ENCODE results near the gene CDH16.
"Not testable (repeated sequence)": the region's sequence is repeated elsewhere in the genome, so short reads cannot be mapped to it uniquely, and the experiment has no call there.

CDH16 gene

DNA sequence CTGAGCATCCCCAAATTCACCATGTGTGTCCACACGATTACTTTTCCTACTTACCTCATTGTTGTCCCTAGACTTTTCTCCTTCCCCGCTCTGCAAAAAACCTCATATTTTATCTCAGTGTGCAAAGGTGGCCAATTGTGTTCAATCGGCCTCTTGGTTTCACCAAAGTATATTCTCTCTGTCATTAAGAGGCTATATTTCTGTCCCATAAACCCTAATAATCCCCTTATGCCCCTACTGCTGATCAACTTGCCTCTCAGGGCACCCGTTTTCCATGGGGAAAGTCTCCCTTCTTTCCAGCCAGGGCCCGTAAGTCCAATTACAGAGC lies 28.3 kb upstream of the CDH16 start:
- Histone ChIP-seq H3K9me3 (ENCODE audit: control extremely low read depth in 1 of 5, control insufficient read depth in 4 of 5, insufficient read depth in 2 of 5, low read depth in 1 of 5, low read length in 4 of 5) (peaks cover 0 to 5% (median 0%) of the 10 kb centered on the region in 5 experiments), H3K27me3 (replicated peaks in 2 of 5; ENCODE audit: control insufficient read depth in 4 of 5, insufficient read depth in 5 of 5, low read length in 4 of 5) (peaks cover 10 to 42% (median 23%) of the 10 kb centered on the region in 5 experiments), H3K27ac (ENCODE audit: insufficient read depth in 1 of 2, low read depth in 1 of 2, low read length in 2 of 2, poor library complexity in 1 of 2, severe bottlenecking in 2 of 2) (no peak overlapping the region), H3K4me1 (ENCODE audit: control extremely low read depth in 1 of 4, control insufficient read depth in 4 of 4, insufficient read depth in 4 of 4, low read length in 3 of 4) (peaks cover 0 to 17% (median 14%) of the 10 kb centered on the region in 4 experiments), H3K36me3 (ENCODE audit: control insufficient read depth in 4 of 4, insufficient read depth in 4 of 4, low read length in 3 of 4) (peaks cover 2 to 21% (median 17%) of the 10 kb centered on the region in 4 experiments), H3K4me3 (ENCODE audit: control insufficient read depth in 1 of 7, extremely low read depth in 1 of 7, insufficient read depth in 4 of 7, low read depth in 2 of 7, low read length in 6 of 7) (no peak overlapping the region)
- 43% methylated on average over 4 of the region's 5 CpGs for WGBS (ENCODE audit: insufficient coverage)
- POLR2A ChIA-PET, result interaction anchor here (1.1 kb wide), 1 partner anchor 204 kb away, joined by 3 read pairs; no protein-coding TSS in a partner anchor
- CTCF ChIA-PET, result interaction anchor here (0.9 to 1.7 kb wide), 8 partner anchors 9 to 222 kb away, joined by 3 to 6 read pairs (median 4); no protein-coding TSS in a partner anchor
- DNase-seq, result no peak

DNA sequence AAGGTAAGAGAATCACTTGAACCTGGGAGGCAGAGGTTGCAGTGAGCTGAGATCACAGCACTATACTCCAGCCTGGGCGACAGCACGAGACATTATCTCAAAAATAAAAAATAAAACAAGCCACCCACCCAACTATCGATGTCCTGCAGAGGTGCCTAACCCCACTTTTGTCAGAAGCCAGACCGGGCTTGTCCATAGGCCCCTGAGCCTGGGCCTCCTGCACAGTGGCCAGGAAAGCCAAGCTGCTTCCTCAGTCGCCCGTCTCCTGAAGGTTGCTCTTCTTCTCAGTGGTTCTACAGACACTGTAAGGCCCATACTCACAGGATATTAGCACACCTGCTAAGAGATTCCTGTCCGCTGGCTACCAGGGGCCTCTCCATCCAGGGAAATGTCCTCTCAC lies 27.9 kb upstream of the CDH16 start:
- POLR2A ChIA-PET, result interaction anchor here (1.1 kb wide), 1 partner anchor 205 kb away, joined by 3 read pairs; no protein-coding TSS in a partner anchor
- Histone ChIP-seq H3K4me3 (ENCODE audit: control insufficient read depth in 1 of 7, extremely low read depth in 1 of 7, insufficient read depth in 4 of 7, low read depth in 2 of 7, low read length in 6 of 7) (no peak overlapping the region), H3K27ac (ENCODE audit: insufficient read depth in 1 of 2, low read depth in 1 of 2, low read length in 2 of 2, poor library complexity in 1 of 2, severe bottlenecking in 2 of 2) (no peak overlapping the region), H3K36me3 (ENCODE audit: control insufficient read depth in 4 of 4, insufficient read depth in 4 of 4, low read length in 3 of 4) (peaks cover 2 to 25% (median 20%) of the 10 kb centered on the region in 4 experiments), H3K27me3 (replicated peaks in 2 of 5; ENCODE audit: control insufficient read depth in 4 of 5, insufficient read depth in 5 of 5, low read length in 4 of 5) (peaks cover 10 to 40% (median 19%) of the 10 kb centered on the region in 5 experiments), H3K9me3 (ENCODE audit: control extremely low read depth in 1 of 5, control insufficient read depth in 4 of 5, insufficient read depth in 2 of 5, low read depth in 1 of 5, low read length in 4 of 5) (peaks cover 0 to 5% (median 0%) of the 10 kb centered on the region in 5 experiments), H3K4me1 (ENCODE audit: control extremely low read depth in 1 of 4, control insufficient read depth in 4 of 4, insufficient read depth in 4 of 4, low read length in 3 of 4) (peaks cover 0 to 17% (median 14%) of the 10 kb centered on the region in 4 experiments)
- no peak for DNase-seq
- WGBS (ENCODE audit: insufficient coverage), result 80% methylated on average over 6 of the region's 7 CpGs
- CTCF ChIA-PET, result interaction anchor here (0.9 to 1.7 kb wide), 3 partner anchors 8 to 52 kb away, joined by 3 to 6 read pairs (median 4); no protein-coding TSS in a partner anchor

DNA sequence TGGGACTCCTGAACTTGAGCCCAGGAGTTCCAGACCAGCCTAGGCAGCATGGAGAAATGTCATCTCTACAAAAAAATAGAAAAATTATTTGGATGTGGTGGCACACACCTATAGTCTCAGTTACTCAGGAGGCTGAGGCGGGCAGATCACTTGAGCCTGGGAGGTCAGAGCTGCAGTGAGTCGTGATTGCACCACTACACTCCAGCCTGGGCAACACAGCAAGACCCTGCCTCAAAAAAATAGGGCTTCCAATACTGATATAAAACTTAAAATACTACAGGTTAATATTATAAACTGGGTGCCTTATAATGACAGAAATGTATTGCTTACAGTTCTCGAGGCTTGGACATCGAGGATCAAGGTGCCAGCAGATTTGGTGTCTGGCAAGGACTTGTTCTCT lies 27.3 kb upstream of the CDH16 start:
- POLR2A ChIA-PET, result no interaction called here
- Histone ChIP-seq H3K4me3 (ENCODE audit: control insufficient read depth in 1 of 7, extremely low read depth in 1 of 7, insufficient read depth in 4 of 7, low read depth in 2 of 7, low read length in 6 of 7) (no peak overlapping the region), H3K9me3 (ENCODE audit: control extremely low read depth in 1 of 5, control insufficient read depth in 4 of 5, insufficient read depth in 2 of 5, low read depth in 1 of 5, low read length in 4 of 5) (no peaks in the 10 kb centered on the region), H3K36me3 (ENCODE audit: control insufficient read depth in 4 of 4, insufficient read depth in 4 of 4, low read length in 3 of 4) (peaks cover 5 to 31% (median 26%) of the 10 kb centered on the region in 4 experiments), H3K27me3 (replicated peaks in 2 of 5; ENCODE audit: control insufficient read depth in 4 of 5, insufficient read depth in 5 of 5, low read length in 4 of 5) (peaks cover 8 to 33% (median 15%) of the 10 kb centered on the region in 5 experiments), H3K4me1 (ENCODE audit: control extremely low read depth in 1 of 4, control insufficient read depth in 4 of 4, insufficient read depth in 4 of 4, low read length in 3 of 4) (peaks cover 0 to 17% (median 14%) of the 10 kb centered on the region in 4 experiments), H3K27ac (ENCODE audit: insufficient read depth in 1 of 2, low read depth in 1 of 2, low read length in 2 of 2, poor library complexity in 1 of 2, severe bottlenecking in 2 of 2) (no peak overlapping the region)
- no peak for DNase-seq
- CTCF ChIA-PET, result interaction anchor here (0.9 to 1.2 kb wide), 2 partner anchors 11 to 51 kb away, joined by 3 to 4 read pairs; no protein-coding TSS in a partner anchor
- 100% methylated on average over 2 of the region's 4 CpGs for WGBS (ENCODE audit: insufficient coverage)

- CTCF ChIA-PET, result interaction anchor here (1.0 to 3.6 kb wide), 3 partner anchors 23 to 63 kb away, joined by 3 to 13 read pairs (median 3); no protein-coding TSS in a partner anchor
- Histone ChIP-seq H3K4me1 (ENCODE audit: control extremely low read depth in 1 of 4, control insufficient read depth in 4 of 4, insufficient read depth in 4 of 4, low read length in 3 of 4) (peaks cover 0 to 17% (median 14%) of the 10 kb centered on the region in 4 experiments), H3K27me3 (replicated peaks in 2 of 5; ENCODE audit: control insufficient read depth in 4 of 5, insufficient read depth in 5 of 5, low read length in 4 of 5) (peaks cover 3 to 25% (median 14%) of the 10 kb centered on the region in 5 experiments), H3K36me3 (ENCODE audit: control insufficient read depth in 4 of 4, insufficient read depth in 4 of 4, low read length in 3 of 4) (peaks cover 10 to 41% (median 36%) of the 10 kb centered on the region in 4 experiments)
- H3K4me3 ChIP-seq (ENCODE audit: control insufficient read depth in 1 of 7, extremely low read depth in 1 of 7, insufficient read depth in 4 of 7, low read depth in 2 of 7, low read length in 6 of 7); POLR2A ChIA-PET; H3K9me3 ChIP-seq (ENCODE audit: control extremely low read depth in 1 of 5, control insufficient read depth in 4 of 5, insufficient read depth in 2 of 5, low read depth in 1 of 5, low read length in 4 of 5); DNase-seq; H3K27ac ChIP-seq (ENCODE audit: insufficient read depth in 1 of 2, low read depth in 1 of 2, low read length in 2 of 2, poor library complexity in 1 of 2, severe bottlenecking in 2 of 2): not testable (repeated sequence)
- WGBS (ENCODE audit: insufficient coverage), result 100% methylated on average over 8 of the region's 9 CpGs
These were observed 26.3 kb upstream of the CDH16 start for GRCh38 chr16:66944971-66945370.

DNA sequence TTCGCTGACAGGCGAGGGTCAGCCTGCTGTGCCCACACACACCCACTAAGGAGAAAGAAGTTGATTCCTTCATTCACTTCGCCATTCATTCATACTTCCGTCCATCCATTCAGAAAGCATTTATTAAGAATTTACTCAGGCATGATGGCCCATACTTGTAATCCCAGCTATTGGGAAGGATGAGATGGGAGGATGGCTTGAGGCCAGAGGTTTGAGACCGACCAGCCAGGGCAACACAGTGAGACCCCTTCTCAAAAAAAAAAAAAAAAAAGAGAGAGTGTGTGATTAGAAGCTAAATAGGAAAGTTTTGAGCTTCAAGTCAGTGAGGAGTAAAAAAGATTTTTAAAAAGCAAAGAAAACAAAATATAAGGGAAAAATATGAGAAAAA lies 25.4 kb upstream of the CDH16 start:
- ChIA-PET CTCF (interaction anchor here (1.0 to 3.6 kb wide), 7 partner anchors 10 to 230 kb away, joined by 3 to 13 read pairs (median 3); partner anchors contain the start of gene CIAO2B), POLR2A (no interaction called here)
- H3K4me3 ChIP-seq (ENCODE audit: control insufficient read depth in 1 of 7, extremely low read depth in 1 of 7, insufficient read depth in 4 of 7, low read depth in 2 of 7, low read length in 6 of 7), result no peak overlapping the region
- peaks cover 3 to 16% (median 7%) of the 10 kb centered on the region in 5 experiments for H3K27me3 ChIP-seq (replicated peaks in 2 of 5; ENCODE audit: control insufficient read depth in 4 of 5, insufficient read depth in 5 of 5, low read length in 4 of 5)
- H3K36me3 ChIP-seq (ENCODE audit: control insufficient read depth in 4 of 4, insufficient read depth in 4 of 4, low read length in 3 of 4), result peaks cover 12 to 50% (median 43%) of the 10 kb centered on the region in 4 experiments
- no peak overlapping the region for H3K27ac ChIP-seq (ENCODE audit: insufficient read depth in 1 of 2, low read depth in 1 of 2, low read length in 2 of 2, poor library complexity in 1 of 2, severe bottlenecking in 2 of 2)
- 80% methylated on average over 1 of the region's 5 CpGs for WGBS (ENCODE audit: insufficient coverage)
- DNase-seq, result no peak
- no peaks in the 10 kb centered on the region for H3K9me3 ChIP-seq (ENCODE audit: control extremely low read depth in 1 of 5, control insufficient read depth in 4 of 5, insufficient read depth in 2 of 5, low read depth in 1 of 5, low read length in 4 of 5)
- peaks cover 0 to 17% (median 14%) of the 10 kb centered on the region in 4 experiments for H3K4me1 ChIP-seq (ENCODE audit: control extremely low read depth in 1 of 4, control insufficient read depth in 4 of 4, insufficient read depth in 4 of 4, low read length in 3 of 4)

GRCh38 chr16:66943426-66944053 lies 24.9 kb upstream of the CDH16 start:
- no peak for DNase-seq
- Histone ChIP-seq H3K9me3 (ENCODE audit: control extremely low read depth in 1 of 5, control insufficient read depth in 4 of 5, insufficient read depth in 2 of 5, low read depth in 1 of 5, low read length in 4 of 5) (no peaks in the 10 kb centered on the region), H3K4me1 (ENCODE audit: control extremely low read depth in 1 of 4, control insufficient read depth in 4 of 4, insufficient read depth in 4 of 4, low read length in 3 of 4) (peaks cover 0 to 12% (median 11%) of the 10 kb centered on the region in 4 experiments), H3K4me3 (ENCODE audit: control insufficient read depth in 1 of 7, extremely low read depth in 1 of 7, insufficient read depth in 4 of 7, low read depth in 2 of 7, low read length in 6 of 7) (no peak overlapping the region), H3K27ac (ENCODE audit: insufficient read depth in 1 of 2, low read depth in 1 of 2, low read length in 2 of 2, poor library complexity in 1 of 2, severe bottlenecking in 2 of 2) (no peak overlapping the region), H3K27me3 (replicated peaks in 2 of 5; ENCODE audit: control insufficient read depth in 4 of 5, insufficient read depth in 5 of 5, low read length in 4 of 5) (peaks cover 3 to 11% (median 7%) of the 10 kb centered on the region in 5 experiments), H3K36me3 (ENCODE audit: control insufficient read depth in 4 of 4, insufficient read depth in 4 of 4, low read length in 3 of 4) (peaks cover 14 to 55% (median 46%) of the 10 kb centered on the region in 4 experiments)
- ChIA-PET CTCF (interaction anchor here (1.0 to 3.6 kb wide), 10 partner anchors 9 to 250 kb away, joined by 3 to 13 read pairs (median 3); partner anchors contain the start of gene CIAO2B), POLR2A (no interaction called here)
- WGBS (ENCODE audit: insufficient coverage), result 96% methylated on average over 14 of the region's 15 CpGs

GRCh38 chr16:66942981-66943380 lies 24.3 kb upstream of the CDH16 start:
- ChIA-PET CTCF (interaction anchor here (0.8 to 3.6 kb wide), 9 partner anchors 9 to 250 kb away, joined by 3 to 13 read pairs (median 3); partner anchors contain the start of gene CIAO2B), POLR2A (no interaction called here)
- Histone ChIP-seq H3K4me3 (ENCODE audit: control insufficient read depth in 1 of 7, extremely low read depth in 1 of 7, insufficient read depth in 4 of 7, low read depth in 2 of 7, low read length in 6 of 7) (no peak overlapping the region), H3K4me1 (ENCODE audit: control extremely low read depth in 1 of 4, control insufficient read depth in 4 of 4, insufficient read depth in 4 of 4, low read length in 3 of 4) (peaks cover 0 to 7% (median 5%) of the 10 kb centered on the region in 4 experiments), H3K9me3 (ENCODE audit: control extremely low read depth in 1 of 5, control insufficient read depth in 4 of 5, insufficient read depth in 2 of 5, low read depth in 1 of 5, low read length in 4 of 5) (no peaks in the 10 kb centered on the region), H3K36me3 (ENCODE audit: control insufficient read depth in 4 of 4, insufficient read depth in 4 of 4, low read length in 3 of 4) (peaks cover 14 to 60% (median 51%) of the 10 kb centered on the region in 4 experiments), H3K27me3 (replicated peaks in 2 of 5; ENCODE audit: control insufficient read depth in 4 of 5, insufficient read depth in 5 of 5, low read length in 4 of 5) (peaks cover 0 to 5% (median 4%) of the 10 kb centered on the region in 5 experiments), H3K27ac (ENCODE audit: insufficient read depth in 1 of 2, low read depth in 1 of 2, low read length in 2 of 2, poor library complexity in 1 of 2, severe bottlenecking in 2 of 2) (no peak overlapping the region)
- no peak for DNase-seq
- WGBS (ENCODE audit: insufficient coverage), result 100% methylated on average over 5 of the region's 5 CpGs

Measured in common myeloid progenitor, CD34-positive (primary cell).